C4-2B (cell line): Measurements from ENCODE around the gene AGT.

Experiments used
- CTCF ChIP-seq: fragments of 450-650 bp; conservative IDR thresholded peaks from 2 replicates; pipeline ENCODE4 v1.5.1; 2017; ENCODE audit warnings: mild to moderate bottlenecking
- ZFX ChIP-seq: fragments of 450-650 bp; IDR thresholded peaks from 2 replicates; pipeline ENCODE4 v1.6.1; 2017

GRCh38 chr1:230737622-230738262 lies 23.8 kb upstream of the AGT start:
- TF ChIP-seq CTCF (no peak), ZFX (no peak)
